H1 (cell line): ENCODE results near the gene OGFOD2. TPM values are rescaled to one million over a fixed set of nuclear protein-coding genes. Genes with fewer than 3 reads are reported as not detected.

Experiments
- CTCF ChIA-PET: fragments of 300-600 bp; sonication (Branson Sonifier 250); formaldehyde crosslinking; loops from one replicate; lab custom pipeline; 2021; ENCODE audit not compliant: partially characterized antibody; lab: Charles Lee
- POLR2A ChIA-PET: fragments of 300-600 bp; sonication (Branson Sonifier 250); formaldehyde crosslinking; loops from one replicate; lab custom pipeline; 2021; ENCODE audit warnings: inconsistent platforms; ENCODE audit not compliant: partially characterized antibody; lab: Charles Lee
- DNase-seq, 2 experiments: peaks; one replicate each; pipeline versions ENCODE4 v3.0.0 to v3.0.0-alpha.2; 2010 to 2022; ENCODE audit warnings: low spot score in 2 of 2, low read depth in 1 of 2, mixed read lengths in 1 of 2
- FAIRE-seq: peaks from 2 replicates; lab custom pipeline; 2011; peaks lifted over from hg19 to GRCh38; lab: Jason Lieb, UNC
- H2AFZ ChIP-seq: 2 replicates; pipeline ENCODE4 v1.8.1; 2012; ENCODE audit warnings: low read length, inconsistent platforms
- H2AK5ac ChIP-seq: 2 replicates; pipeline ENCODE4 v1.6.1; 2013; ENCODE audit warnings: low read depth, low read length
- H2BK120ac ChIP-seq: replicated peaks from 2 replicates; pipeline ENCODE3; 2013; ENCODE audit warnings: low read depth, low read length, inconsistent platforms
- H2BK12ac ChIP-seq: 2 replicates; pipeline ENCODE4 v1.6.1; 2013; ENCODE audit warnings: low read depth, low read length
- H2BK15ac ChIP-seq: 2 replicates; pipeline ENCODE4 v1.6.1; 2013; ENCODE audit warnings: low read length
- H2BK20ac ChIP-seq: 2 replicates; pipeline ENCODE4 v1.6.1; 2013; ENCODE audit warnings: low read length
- H2BK5ac ChIP-seq: 2 replicates; pipeline ENCODE4 v1.6.1; 2013; ENCODE audit warnings: low read depth, low read length
- H3K14ac ChIP-seq: 2 replicates; pipeline ENCODE4 v1.6.1; 2013; ENCODE audit warnings: inconsistent platforms; ENCODE audit not compliant: insufficient read length
- H3K18ac ChIP-seq: 2 replicates; pipeline ENCODE4 v1.6.1; 2013; ENCODE audit warnings: low read length; ENCODE audit errors: extremely low read depth
- H3K23ac ChIP-seq: 2 replicates; pipeline ENCODE4 v1.6.1; 2013; ENCODE audit warnings: inconsistent platforms; ENCODE audit not compliant: insufficient read length
- H3K23me2 ChIP-seq: 2 replicates; pipeline ENCODE4 v1.6.1; 2013; ENCODE audit warnings: low read depth, low read length
- H3K27ac ChIP-seq: 2 replicates; pipeline ENCODE4 v1.6.1; 2011; ENCODE audit warnings: low read depth, low read length, inconsistent platforms
- H3K27me3 ChIP-seq, 4 experiments: replicated peaks in 1 of 4; 1 replicate in 1 of 4; 2 replicates in 3 of 4; pipeline versions ENCODE4 v1.6.1 to v1.8.1; 2011 to 2013; ENCODE audit warnings: low read length in 3 of 4, mild to moderate bottlenecking in 3 of 4, inconsistent platforms in 2 of 4, mixed read lengths in 2 of 4, moderate library complexity in 1 of 4; ENCODE audit not compliant: control insufficient read depth in 3 of 4, insufficient read depth in 3 of 4; ENCODE audit errors: extremely low read depth in 1 of 4
- H3K36me3 ChIP-seq, 4 experiments: 2 replicates each; pipeline versions ENCODE4 v1.6.1 to v1.8.1; 2011 to 2013; ENCODE audit warnings: mild to moderate bottlenecking in 4 of 4, low read length in 3 of 4, moderate library complexity in 2 of 4, control low read depth in 1 of 4, inconsistent platforms in 1 of 4; ENCODE audit not compliant: insufficient read depth in 4 of 4, control insufficient read depth in 2 of 4
- H3K4ac ChIP-seq: replicated peaks from 2 replicates; pipeline ENCODE3; 2013; ENCODE audit warnings: low read length, low read depth, mixed read lengths, inconsistent platforms; ENCODE audit not compliant: insufficient read length
- H3K4me1 ChIP-seq, 4 experiments: replicated peaks in 1 of 4; 1 replicate in 1 of 4; 2 replicates in 3 of 4; pipeline versions ENCODE4 v1.6.1 to v1.8.1; 2011 to 2013; ENCODE audit warnings: low read length in 3 of 4, inconsistent platforms in 2 of 4, mixed read lengths in 1 of 4; ENCODE audit not compliant: insufficient read depth in 4 of 4, control insufficient read depth in 3 of 4
- H3K4me2 ChIP-seq, 2 experiments: 2 replicates each; pipeline versions ENCODE4 v1.6.1 to v1.8.1; 2011 to 2013; ENCODE audit warnings: low read depth in 2 of 2, low read length in 2 of 2, control low read depth in 1 of 2, inconsistent platforms in 1 of 2, mild to moderate bottlenecking in 1 of 2; ENCODE audit not compliant: insufficient read depth in 1 of 2
- H3K4me3 ChIP-seq, 4 experiments: fragments of 200-600, 300-600 bp in 1 of 4; sonication (generic), shearing (Covaris generic), sonication (Bioruptor Twin) in 1 of 4; 2 replicates each; pipeline versions ENCODE4 v1.5.1 to v1.8.1; 2011 to 2016; ENCODE audit warnings: low read length in 4 of 4, low read depth in 3 of 4, control low read depth in 2 of 4, inconsistent platforms in 2 of 4, mild to moderate bottlenecking in 2 of 4, mixed read lengths in 1 of 4, moderate library complexity in 1 of 4; ENCODE audit not compliant: insufficient read depth in 2 of 4; ENCODE audit errors: extremely low read depth in 1 of 4
- H3K56ac ChIP-seq: replicated peaks from 2 replicates; pipeline ENCODE3; 2013; ENCODE audit warnings: low read depth, mild to moderate bottlenecking, mixed read lengths, low read length, inconsistent platforms; ENCODE audit not compliant: insufficient read length
- H3K79me1 ChIP-seq: 2 replicates; pipeline ENCODE4 v1.6.1; 2013; ENCODE audit warnings: low read depth, low read length, control low read depth
- H3K79me2 ChIP-seq, 2 experiments: 2 replicates each; pipeline versions ENCODE4 v1.6.1 to v1.8.1; 2012 to 2013; ENCODE audit warnings: low read length in 2 of 2, mild to moderate bottlenecking in 2 of 2, inconsistent platforms in 1 of 2; ENCODE audit not compliant: insufficient read depth in 2 of 2, control insufficient read depth in 1 of 2
- H3K9ac ChIP-seq, 4 experiments: replicated peaks in 1 of 4; 1 replicate in 1 of 4; 2 replicates in 3 of 4; pipeline versions ENCODE4 v1.6.1 to v1.8.1; 2011 to 2013; ENCODE audit warnings: low read depth in 3 of 4, low read length in 3 of 4, control low read depth in 2 of 4, mild to moderate bottlenecking in 2 of 4, moderate library complexity in 2 of 4, inconsistent platforms in 1 of 4; ENCODE audit errors: extremely low read depth in 1 of 4
- H3K9me3 ChIP-seq, 2 experiments: 2 replicates each; pipeline versions ENCODE4 v1.6.1 to v1.8.1; 2012 to 2013; ENCODE audit warnings: mild to moderate bottlenecking in 2 of 2, moderate library complexity in 2 of 2, control low read depth in 1 of 2, inconsistent platforms in 1 of 2, low read depth in 1 of 2, low read length in 1 of 2, mixed read lengths in 1 of 2; ENCODE audit not compliant: insufficient read depth in 2 of 2
- H4K20me1 ChIP-seq, 2 experiments: replicated peaks in 1 of 2; 2 replicates each; pipeline versions ENCODE3 to v1.8.1; 2011 to 2013; ENCODE audit warnings: inconsistent platforms in 2 of 2, low read length in 2 of 2, mild to moderate bottlenecking in 1 of 2; ENCODE audit not compliant: insufficient read depth in 2 of 2, control insufficient read depth in 1 of 2
- H4K5ac ChIP-seq: 2 replicates; pipeline ENCODE4 v1.6.1; 2013; ENCODE audit warnings: low read length, low read depth, mixed read lengths, inconsistent platforms; ENCODE audit not compliant: insufficient read length
- H4K8ac ChIP-seq: 2 replicates; pipeline ENCODE4 v1.8.0; 2013; ENCODE audit warnings: mild to moderate bottlenecking, moderate library complexity, low read length, inconsistent platforms; ENCODE audit not compliant: insufficient read depth; ENCODE audit errors: extremely low read depth
- H4K91ac ChIP-seq: replicated peaks from 2 replicates; pipeline ENCODE3; 2013; ENCODE audit warnings: low read length, mixed read lengths, inconsistent platforms; ENCODE audit not compliant: insufficient read length
- WGBS, 2 experiments: shearing (Covaris generic) in 1 of 2; methylation state at CpG; one replicate each; pipeline versions ENCODE4 v1.1.6 to v1.1.7; 2013 to 2015; ENCODE audit warnings: low lambda C conversion rate in 2 of 2, mixed read lengths in 2 of 2, inconsistent platforms in 1 of 2, low coverage in 1 of 2, missing lambda C conversion rate in 1 of 2; ENCODE audit not compliant: insufficient replicate concordance in 2 of 2, insufficient coverage in 1 of 2, insufficient read length in 1 of 2; ENCODE audit errors: extremely low coverage in 1 of 2, missing lambda C conversion rate in 1 of 2; 5-methylcytosine and 5-hydroxymethylcytosine counted together
- polyA plus RNA-seq, 7 experiments: library from polyadenylated mRNA; depleted of rRNA in 3 of 7; stranded (reverse) in 5 of 7; unstranded in 2 of 7; fragments of >200 nt in 5 of 7; fragments of 200-250 nt in 2 of 7; gene quantifications; 1 replicate in 5 of 7; 2 replicates in 1 of 7; 4 replicates in 1 of 7; pipeline versions ENCODE4 v1.2.1 to v1.2.3, GENCODE V29; 2011 to 2013; ENCODE audit warnings: missing spikeins in 2 of 7, mixed read lengths in 2 of 7
- total RNA-seq: library from RNA; stranded (reverse); fragmentation: NEBNext Ultra II Directional; extraction: Animal tissue kit (Norgen Biotek cat#: 25700); gene quantifications from 2 replicates; pipeline ENCODE4 v1.2.1, GENCODE V29; 2021

OGFOD2 gene
- total and polyA plus RNA-seq, 2 of the 8 experiments (the other 6 are each of a cell fraction or from before 2014, with no cell fraction given), result 17.3 to 20.3 TPM

GRCh38 chr12:122989225-122989839 is 14.3 kb downstream of the OGFOD2 start:
- H3K36me3 ChIP-seq, result no peaks in the 10 kb centered on the region
- H3K27ac ChIP-seq, result no peak overlapping the region
- H4K91ac ChIP-seq, result no peak overlapping the region
- peak overlapping the region; percentile 86; the same call in 1 of the 2 replicates for H4K8ac ChIP-seq
- H2AK5ac ChIP-seq, result no peak overlapping the region
- H3K23me2 ChIP-seq, result 0 out of 2 replicates have a peak, but pooled peaks cover 2% of the 10 kb centered on the region
- no peaks in the 10 kb centered on the region for H3K9me3 ChIP-seq
- no peaks in the 10 kb centered on the region; a peak in 4 of 7 replicates for H3K4me1 ChIP-seq
- no peak overlapping the region for H2BK20ac ChIP-seq
- H4K20me1 ChIP-seq, result no peaks in the 10 kb centered on the region
- DNase-seq, result no peak
- FAIRE-seq, result no peak
- H3K14ac ChIP-seq, result no peak overlapping the region
- no peak overlapping the region for H2BK5ac ChIP-seq
- H3K56ac ChIP-seq, result no peak overlapping the region
- no peak overlapping the region for H3K9ac ChIP-seq
- no peak overlapping the region for H4K5ac ChIP-seq
- no peak overlapping the region for H3K4me2 ChIP-seq
- H2BK120ac ChIP-seq, result no peak overlapping the region
- no peaks in the 10 kb centered on the region for H3K79me1 ChIP-seq
- H3K18ac ChIP-seq, result no peak overlapping the region
- no peaks in the 10 kb centered on the region for H3K79me2 ChIP-seq
- H3K23ac ChIP-seq, result no peak overlapping the region
- H2AFZ ChIP-seq, result no peak overlapping the region
- no peak overlapping the region for H2BK12ac ChIP-seq
- no peak overlapping the region for H3K4ac ChIP-seq
- H2BK15ac ChIP-seq, result no peak overlapping the region
- ChIA-PET CTCF (interaction anchor here (0.8 to 2.5 kb wide), 17 partner anchors 8 to 254 kb away, joined by 3 to 10 read pairs (median 4); no protein-coding TSS in a partner anchor), POLR2A (interaction anchor here (0.9 to 2.1 kb wide), 5 partner anchors 8 to 243 kb away, joined by 3 to 8 read pairs (median 5); partner anchors contain the start of genes ARL6IP4, MPHOSPH9, MTRFR and OGFOD2)
- H3K27me3 ChIP-seq, result no peaks in the 10 kb centered on the region
- 86% methylated on average over 10 of the region's 10 CpGs; no CpG with 5 or more reads in 1 of the 2 experiments for WGBS, 2 experiments
- H3K4me3 ChIP-seq, result no peak overlapping the region
